Esophagus squamous epithelium (tissue), 5 donors: ENCODE measurements around the gene OR5D16. TPM values are rescaled to one million over a fixed set of nuclear protein-coding genes. Genes with fewer than 3 reads are reported as not detected.
"Not testable (repeated sequence)": the region's sequence is repeated elsewhere in the genome, so short reads cannot be mapped to it uniquely, and the experiment has no call there.

Source experiments
- DNase-seq: peaks from one replicate; lab custom pipeline; 2025; lab: John Stamatoyannopoulos, UW
- H3K27ac ChIP-seq, 4 donors: fragments of 200-600 bp; sonication (generic); one replicate each; pipeline ENCODE4 v1.5.1; 2016 to 2019; ENCODE audit warnings: mild to moderate bottlenecking in 1 of 4
- H3K27me3 ChIP-seq, 4 donors: fragments of 200-600 bp; sonication (generic); 1 replicate in 3 of 4; 2 replicates in 1 of 4; pipeline versions ENCODE4 v1.5.1 to v1.6.0; 2017 to 2021; ENCODE audit warnings: antibody characterized with exemption in 1 of 4
- H3K36me3 ChIP-seq, 3 donors: fragments of 200-600 bp; sonication (generic); one replicate each; pipeline ENCODE4 v1.5.1; 2016 to 2019
- H3K4me1 ChIP-seq, 3 donors: fragments of 200-600 bp; sonication (generic); one replicate each; pipeline ENCODE4 v1.5.1; 2017 to 2019
- H3K4me3 ChIP-seq, 4 donors: fragments of 200-600 bp; sonication (generic); 1 replicate in 3 of 4; 2 replicates in 1 of 4; pipeline ENCODE4 v1.5.1; 2016 to 2019; ENCODE audit warnings: mild to moderate bottlenecking in 2 of 4, moderate library complexity in 1 of 4
- H3K9me3 ChIP-seq, 3 donors: fragments of 200-600 bp; sonication (generic); one replicate each; pipeline ENCODE4 v1.5.1; 2016 to 2019
- POLR2A ChIP-seq, 4 donors: fragments of 450-650 bp; IDR thresholded peaks; one replicate each; pipeline ENCODE4 v1.6.1; 2017; ENCODE audit warnings: antibody characterized with exemption in 4 of 4, mild to moderate bottlenecking in 4 of 4, moderate library complexity in 3 of 4
- WGBS, 2 donors: methylation state at CpG; one replicate each; pipeline ENCODE4 v1.1.5; 2018; 5-methylcytosine and 5-hydroxymethylcytosine counted together
- intact Hi-C: fragments of 100-400 bp; cut with DNase I; formaldehyde crosslinking; loops from one replicate; pipeline ENCODE4 v1.15.0; 2022
- small RNA-seq, 4 donors: library from RNA; depleted of rRNA; stranded (forward); fragments of <200 nt; gene quantifications; one replicate each; pipeline ENCODE3, GENCODE V24; 2016
- total RNA-seq, 4 donors: library from RNA; depleted of rRNA; stranded (reverse); fragments of >200 nt; gene quantifications; one replicate each; pipeline ENCODE4 v1.1.0, GENCODE V29; 2016
- TF ChIP-seq, protein P1 (sequence below), 6 experiments: fragments of 450-650 bp in 4 of 6; fragments of 200-600 bp in 2 of 6; sonication (generic) in 2 of 6; IDR thresholded peaks; one replicate each; pipeline ENCODE4 v1.5.1; 2016 to 2019; ENCODE audit warnings: antibody characterized with exemption in 6 of 6, mild to moderate bottlenecking in 4 of 6, moderate library complexity in 4 of 6
- donor health status: DM: yes; HTN: yes; CAD: no.

The OR5D16 gene
- total RNA-seq, 4 donors from 2014 or later: not detected

- 65 to 67% methylated on average over 1 of the region's 1 CpG for WGBS, 2 donors
- Histone ChIP-seq H3K36me3 (no peaks in the 10 kb centered on the region), H3K9me3 (no peaks in the 10 kb centered on the region), H3K27ac (no peak overlapping the region), H3K27me3 (no peaks in the 10 kb centered on the region), H3K4me1 (no peaks in the 10 kb centered on the region), H3K4me3 (no peak overlapping the region)
- TF ChIP-seq, protein P1, sequence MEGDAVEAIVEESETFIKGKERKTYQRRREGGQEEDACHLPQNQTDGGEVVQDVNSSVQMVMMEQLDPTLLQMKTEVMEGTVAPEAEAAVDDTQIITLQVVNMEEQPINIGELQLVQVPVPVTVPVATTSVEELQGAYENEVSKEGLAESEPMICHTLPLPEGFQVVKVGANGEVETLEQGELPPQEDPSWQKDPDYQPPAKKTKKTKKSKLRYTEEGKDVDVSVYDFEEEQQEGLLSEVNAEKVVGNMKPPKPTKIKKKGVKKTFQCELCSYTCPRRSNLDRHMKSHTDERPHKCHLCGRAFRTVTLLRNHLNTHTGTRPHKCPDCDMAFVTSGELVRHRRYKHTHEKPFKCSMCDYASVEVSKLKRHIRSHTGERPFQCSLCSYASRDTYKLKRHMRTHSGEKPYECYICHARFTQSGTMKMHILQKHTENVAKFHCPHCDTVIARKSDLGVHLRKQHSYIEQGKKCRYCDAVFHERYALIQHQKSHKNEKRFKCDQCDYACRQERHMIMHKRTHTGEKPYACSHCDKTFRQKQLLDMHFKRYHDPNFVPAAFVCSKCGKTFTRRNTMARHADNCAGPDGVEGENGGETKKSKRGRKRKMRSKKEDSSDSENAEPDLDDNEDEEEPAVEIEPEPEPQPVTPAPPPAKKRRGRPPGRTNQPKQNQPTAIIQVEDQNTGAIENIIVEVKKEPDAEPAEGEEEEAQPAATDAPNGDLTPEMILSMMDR (IDR thresholded peaks at IDR 0.05): no peak
- no peak for TF ChIP-seq POLR2A (IDR thresholded peaks at IDR 0.05)
- DNase-seq: no peak
- intact Hi-C loops: no loop called here
These were observed 13.6 kb downstream of the OR5D16 start for GRCh38 chr11:55852141-55852540.

DNA sequence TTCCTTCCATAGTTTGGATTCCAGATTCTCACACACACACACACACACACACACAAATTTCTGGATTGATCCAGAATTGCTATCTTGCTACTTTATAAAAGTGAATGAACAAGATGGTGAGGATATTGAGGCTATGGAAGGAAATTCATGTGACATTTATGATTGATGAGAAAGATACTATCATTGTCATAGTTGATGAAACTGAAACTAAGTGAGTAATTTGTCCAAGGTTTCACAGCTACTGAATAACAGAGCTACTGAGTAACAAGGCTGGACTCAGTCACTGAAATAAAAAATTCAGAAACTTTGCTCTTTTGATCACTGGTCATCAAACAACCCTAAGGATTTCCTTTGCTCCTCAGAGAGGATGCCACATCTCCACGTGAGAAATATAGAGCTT lies 16.2 kb downstream of the OR5D16 start:
- intact Hi-C loops: no loop called here
- Histone ChIP-seq H3K4me1 (no peaks in the 10 kb centered on the region), H3K9me3 (no peaks in the 10 kb centered on the region), H3K27me3 (no peaks in the 10 kb centered on the region), H3K27ac (no peak overlapping the region), H3K36me3 (no peaks in the 10 kb centered on the region), H3K4me3 (no peak overlapping the region)
- DNase-seq: no peak
- TF ChIP-seq POLR2A (IDR thresholded peaks at IDR 0.05): no peak
- TF ChIP-seq, protein P1 (IDR thresholded peaks at IDR 0.05): no peak
- 18 to 20% methylated on average over 1 of the region's 1 CpG for WGBS, 2 donors

DNA sequence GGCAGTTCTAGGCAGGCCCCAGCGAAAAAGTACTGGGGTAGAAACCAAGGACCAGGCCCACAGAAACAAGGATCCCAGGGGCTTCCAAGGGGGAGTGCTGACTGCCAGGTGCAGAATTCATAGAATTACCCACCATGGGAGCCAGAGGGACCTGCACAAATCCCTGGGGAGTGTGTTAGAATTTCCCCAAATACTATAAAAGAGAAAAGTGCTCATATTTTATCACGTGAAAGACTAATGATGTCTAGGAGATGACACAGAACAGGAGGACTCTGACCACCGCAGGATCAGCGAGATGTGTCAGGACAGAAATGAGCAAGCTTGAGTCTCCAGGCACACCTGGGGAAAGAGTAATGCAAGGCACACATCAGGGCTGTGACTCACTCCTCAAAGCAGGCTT lies 28.8 kb downstream of the OR5D16 start:
- H3K36me3 ChIP-seq, H3K4me3 ChIP-seq, DNase-seq, H3K4me1 ChIP-seq, H3K27me3 ChIP-seq, intact Hi-C loops, H3K9me3 ChIP-seq, H3K27ac ChIP-seq: not testable (repeated sequence)
- 82 to 85% methylated on average over 3 to 4 of the region's 4 CpGs for WGBS, 2 donors

DNA sequence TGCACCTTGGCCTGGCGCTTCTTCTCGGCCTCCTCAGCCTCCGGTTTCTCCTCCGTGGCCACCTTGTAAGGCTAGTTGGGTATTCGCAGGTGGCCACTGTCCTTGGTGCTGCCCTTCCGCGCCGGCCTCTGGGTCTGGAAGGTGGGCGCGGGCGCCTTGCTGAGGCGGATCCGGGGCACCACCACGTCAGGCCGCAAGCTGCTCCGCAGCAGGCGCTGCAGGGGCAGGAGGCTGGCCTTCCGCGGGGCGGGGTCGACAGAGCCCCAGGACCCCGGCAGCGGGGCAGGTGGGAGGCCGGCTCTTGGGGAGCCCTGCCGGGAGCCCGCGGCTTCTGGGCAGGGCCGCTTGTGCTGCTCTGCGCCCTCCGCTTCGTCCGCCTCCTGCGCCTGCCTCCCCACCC lies 34.2 kb downstream of the OR5D16 start:
- H3K4me1 ChIP-seq, intact Hi-C loops, H3K27me3 ChIP-seq, DNase-seq, H3K27ac ChIP-seq, H3K36me3 ChIP-seq, H3K4me3 ChIP-seq: not testable (repeated sequence)
- H3K9me3 ChIP-seq: peaks cover 0 to 22% (median 0%) of the 10 kb centered on the region in 3 donors
- 14% methylated on average over 7 of the region's 33 CpGs; no CpG with 5 or more reads in 1 of the 2 donors for WGBS, 2 donors

DNA sequence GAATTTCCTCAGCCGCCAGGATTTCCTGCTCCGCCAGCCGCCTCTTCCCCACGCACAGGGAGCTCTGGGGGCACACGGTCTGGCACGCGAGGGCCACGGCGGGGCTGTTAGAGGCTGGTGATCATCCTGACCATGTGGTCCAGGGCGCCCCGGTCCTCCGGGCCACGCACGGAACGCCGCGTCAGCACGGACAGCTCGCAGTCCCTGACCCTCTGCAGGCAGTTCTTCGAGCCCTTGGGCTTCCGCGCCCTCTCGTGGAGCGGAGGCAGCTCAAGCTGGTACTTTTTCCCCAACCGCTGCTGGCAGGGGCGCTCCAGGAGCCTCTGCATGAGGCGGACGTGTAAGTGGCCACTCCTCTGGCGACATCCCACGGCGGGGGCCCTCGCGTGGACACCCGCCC lies 34.6 kb downstream of the OR5D16 start:
- H3K27me3 ChIP-seq, H3K4me1 ChIP-seq, intact Hi-C loops, DNase-seq, H3K36me3 ChIP-seq, H3K4me3 ChIP-seq, H3K27ac ChIP-seq: not testable (repeated sequence)
- 82% methylated on average over 3 of the region's 34 CpGs; no CpG with 5 or more reads in 1 of the 2 donors for WGBS, 2 donors
- peaks cover 0 to 22% (median 0%) of the 10 kb centered on the region in 3 donors for H3K9me3 ChIP-seq

- H3K9me3 ChIP-seq, H3K4me3 ChIP-seq, H3K27me3 ChIP-seq, H3K4me1 ChIP-seq, intact Hi-C loops, H3K36me3 ChIP-seq, H3K27ac ChIP-seq, DNase-seq: not testable (repeated sequence)
- 73 to 79% methylated on average over 1 of the region's 1 CpG for WGBS, 2 donors
These were observed 44.4 kb downstream of the OR5D16 start, which contains the start of gene TRIM51 for GRCh38 chr11:55882997-55883396. Gene TRIM51, plus strand, starts transcription at chr11:55883297. Its CDS starts 2,132 bp downstream, at chr11:55885429.

DNA sequence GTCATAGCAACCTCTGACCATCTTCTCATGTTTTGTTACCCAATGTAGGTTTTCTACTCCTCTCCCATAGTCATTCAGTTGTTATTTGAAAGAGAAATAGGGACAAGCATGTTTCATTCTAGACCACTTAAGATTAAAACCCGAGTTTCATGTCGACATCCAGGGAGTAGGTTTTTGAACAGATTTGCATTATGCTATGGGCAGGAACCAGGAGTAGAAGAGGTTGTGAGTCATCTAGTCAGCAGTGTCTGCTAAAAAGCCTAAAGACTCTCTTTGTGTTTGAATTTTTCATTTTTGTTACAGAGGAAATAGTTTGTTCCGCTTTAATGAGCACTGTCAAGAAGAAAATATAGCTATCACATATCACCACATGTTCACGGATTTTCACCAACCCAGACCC lies 46.4 kb downstream of the OR5D16 start:
- H3K9me3 ChIP-seq, H3K36me3 ChIP-seq, H3K27ac ChIP-seq, DNase-seq, H3K4me3 ChIP-seq, H3K27me3 ChIP-seq, H3K4me1 ChIP-seq, intact Hi-C loops: not testable (repeated sequence)
- WGBS, 2 donors: 76 to 87% methylated on average over 4 of the region's 4 CpGs

GRCh38 chr11:55885481-55885880 lies 46.9 kb downstream of the OR5D16 start:
- H3K36me3 ChIP-seq: not testable (repeated sequence)
- 82 to 83% methylated on average over 5 to 6 of the region's 9 CpGs for WGBS, 2 donors

More at GRCh38 chr11:55885481-55885880, 46.9 kb downstream of the OR5D16 start:
- H3K9me3 ChIP-seq, H3K4me1 ChIP-seq, intact Hi-C loops, DNase-seq, H3K27me3 ChIP-seq, H3K27ac ChIP-seq, H3K4me3 ChIP-seq: not testable (repeated sequence)

Small RNA genes within 50 kb of the gene (small RNA-seq; reads per million reads assigned to genes)
- gene AC036111.3: 0 reads per million in 4 donors

Other genes with a start within 250 kb of the OR5D16 start
- not detected for gene OR4C11, start 231.1 kb upstream of the OR5D16 start, total RNA-seq
- not detected for gene OR4P4, start 203.6 kb upstream of the OR5D16 start, total RNA-seq
- not detected for gene OR4S2, start 190.4 kb upstream of the OR5D16 start, total RNA-seq
- gene OR4C6, start 176.6 kb upstream of the OR5D16 start, total RNA-seq: not detected
- gene OR5D13, start 65.3 kb upstream of the OR5D16 start, total RNA-seq: not detected
- gene OR5D14, start 43.2 kb upstream of the OR5D16 start, total RNA-seq: not detected
- gene OR5L1, start 27.4 kb upstream of the OR5D16 start, total RNA-seq: not detected
- gene OR5D18, start 19.1 kb upstream of the OR5D16 start, total RNA-seq: not detected
- gene OR5L2, start 11.5 kb upstream of the OR5D16 start, total RNA-seq: not detected
- gene TRIM51, start 44.5 kb downstream of the OR5D16 start, total RNA-seq: not detected
- gene OR5W2, start 75.8 kb downstream of the OR5D16 start, total RNA-seq: not detected
- not detected for gene OR5I1, start 97.6 kb downstream of the OR5D16 start, total RNA-seq
- not detected for gene OR10AG1, start 131.2 kb downstream of the OR5D16 start, total RNA-seq
- not detected for gene OR5F1, start 155.9 kb downstream of the OR5D16 start, total RNA-seq
- not detected for gene OR5AS1, start 188.9 kb downstream of the OR5D16 start, total RNA-seq